HG03108 (cell line): Measurements from ENCODE around the gene RMDN3.

ENCODE experiments used
- ATAC-seq: cut with Tn5 transposase; IDR thresholded peaks from one replicate; pipeline ENCODE4 v1.9.1; 2021; ENCODE audit warnings: moderate library complexity; ENCODE audit not compliant: unreplicated experiment

The RMDN3 gene

GRCh38 chr15:40773902-40774301, 18.8 kb upstream of the RMDN3 start:
- no peak for ATAC-seq

- ATAC-seq = no peak
Observed at GRCh38 chr15:40773496-40773895, 18.4 kb upstream of the RMDN3 start.

- no peak for ATAC-seq
Observed at GRCh38 chr15:40772014-40772413, 17.0 kb upstream of the RMDN3 start.

GRCh38 chr15:40771242-40771641, 16.2 kb upstream of the RMDN3 start:
- ATAC-seq = no peak

GRCh38 chr15:40770147-40770721, 15.2 kb upstream of the RMDN3 start:
- no peak for ATAC-seq

- peak; percentile 40 for ATAC-seq
Observed at GRCh38 chr15:40769274-40770146, 14.5 kb upstream of the RMDN3 start, which contains the start of gene C15orf62. Gene C15orf62, plus strand, starts transcription at chr15:40769980. Its CDS starts 516 bp downstream, at chr15:40770496.

- no peak for ATAC-seq
Observed at GRCh38 chr15:40768521-40769273, 13.6 kb upstream of the RMDN3 start.

GRCh38 chr15:40767838-40768500, 12.9 kb upstream of the RMDN3 start:
- no peak for ATAC-seq

- no peak for ATAC-seq
Observed at GRCh38 chr15:40766906-40767837, 12.1 kb upstream of the RMDN3 start.

- no peak for ATAC-seq
Observed at GRCh38 chr15:40766194-40766815, 11.3 kb upstream of the RMDN3 start.

GRCh38 chr15:40764629-40765103, 9.6 kb upstream of the RMDN3 start:
- no peak for ATAC-seq

- peak; percentile 47 for ATAC-seq
Observed at GRCh38 chr15:40763801-40764628, 9.0 kb upstream of the RMDN3 start, which contains the start of gene GCHFR. Gene GCHFR, plus strand, starts transcription at chr15:40764068. Its CDS starts 113 bp downstream, at chr15:40764181.

- ATAC-seq = no peak
Observed at GRCh38 chr15:40762919-40763800, 8.1 kb upstream of the RMDN3 start.

- no peak for ATAC-seq
Observed at GRCh38 chr15:40759961-40760360, 4.9 kb upstream of the RMDN3 start.

- no peak for ATAC-seq
Observed at GRCh38 chr15:40756938-40757337, 1.9 kb upstream of the RMDN3 start.

GRCh38 chr15:40755812-40756208, 756 bp upstream of the RMDN3 start:
- no peak for ATAC-seq

- no peak for ATAC-seq
Observed at GRCh38 chr15:40754574-40754882, 526 bp downstream of the RMDN3 start.

- ATAC-seq = no peak
Observed at GRCh38 chr15:40751745-40752144, 3.3 kb downstream of the RMDN3 start.
